Measurements from ENCODE around the gene ARPC1A.
A peak's percentile ranks its signal among the peaks of the same experiment; 100 is the strongest.

ARPC1A gene

GRCh38 chr7:99380032-99380822 is 54.5 kb downstream of the ARPC1A start:
- TF ChIP-seq CTCF (IDR thresholded peaks at IDR 0.05; ENCODE audit: borderline replicate concordance, insufficient read depth, low read depth, low read length) = no peak
- peak overlapping the region; percentile 53 for H3K4me3 ChIP-seq (ENCODE audit: low read depth, low read length)

GRCh38 chr7:99380823-99381663 is 55.3 kb downstream of the ARPC1A start:
- TF ChIP-seq CTCF (IDR thresholded peaks at IDR 0.05; ENCODE audit: borderline replicate concordance, insufficient read depth, low read depth, low read length) = no peak
- H3K4me3 ChIP-seq (ENCODE audit: low read depth, low read length) = peak overlapping the region; percentile 53

GRCh38 chr7:99381664-99382075 is 56.0 kb downstream of the ARPC1A start:
- peak overlapping the region; percentile 53 for H3K4me3 ChIP-seq (ENCODE audit: low read depth, low read length)
- TF ChIP-seq CTCF (IDR thresholded peaks at IDR 0.05; ENCODE audit: borderline replicate concordance, insufficient read depth, low read depth, low read length) = no peak

- TF ChIP-seq CTCF (IDR thresholded peaks at IDR 0.05; ENCODE audit: borderline replicate concordance, insufficient read depth, low read depth, low read length) = no peak
- H3K4me3 ChIP-seq (ENCODE audit: low read depth, low read length) = no peak overlapping the region
These were observed 57.5 kb downstream of the ARPC1A start for GRCh38 chr7:99383203-99383602.

GRCh38 chr7:99383791-99384370 is 58.2 kb downstream of the ARPC1A start:
- H3K4me3 ChIP-seq (ENCODE audit: low read depth, low read length) = no peak overlapping the region
- TF ChIP-seq CTCF (IDR thresholded peaks at IDR 0.05; ENCODE audit: borderline replicate concordance, insufficient read depth, low read depth, low read length) = no peak

- TF ChIP-seq CTCF (IDR thresholded peaks at IDR 0.05; ENCODE audit: borderline replicate concordance, insufficient read depth, low read depth, low read length) = no peak
- no peak overlapping the region for H3K4me3 ChIP-seq (ENCODE audit: low read depth, low read length)
These were observed 58.8 kb downstream of the ARPC1A start for GRCh38 chr7:99384523-99384922.

Measured in GM12875 (cell line).